ENCODE results near the gene DIAPH1. TPM values are rescaled to one million over a fixed set of nuclear protein-coding genes. Genes with fewer than 3 reads are reported as not detected.

The DIAPH1 gene
- total RNA-seq = 44.1 to 56.2 TPM (median 44.9 TPM) in 3 replicates
- long read RNA-seq, partial matches to known transcripts = 9 of 36 reads
- long read RNA-seq, other reads (novel, unspliced or antisense) = 25 of 36 reads

- peaks cover 38% of the 10 kb centered on the region for H3K4me1 Mint-ChIP-seq (ENCODE audit: low read depth)
Measured at GRCh38 chr5:141618804-141619554, at the start of gene DIAPH1. Gene DIAPH1, minus strand, starts transcription at chr5:141619000. Its CDS starts 86 bp downstream, at chr5:141618914.

GRCh38 chr5:141665995-141666940, 47.5 kb upstream of the DIAPH1 start:
- no peaks in the 10 kb centered on the region for H3K9me3 Mint-ChIP-seq (ENCODE audit: low read depth)
- no peaks in the 10 kb centered on the region for H3K27me3 Mint-ChIP-seq (ENCODE audit: low read depth)
- H3K36me3 Mint-ChIP-seq (ENCODE audit: low read depth) = peaks cover 1% of the 10 kb centered on the region
- no peak for TF ChIP-seq CTCF (IDR thresholded peaks at IDR 0.05)
- H3K27ac Mint-ChIP-seq (ENCODE audit: unreplicated experiment) = no peak overlapping the region
- no peak for DNase-seq (ENCODE audit: low spot score)
- no peak overlapping the region for H3K4me3 Mint-ChIP-seq (ENCODE audit: unreplicated experiment)
- no peaks in the 10 kb centered on the region for H3K4me1 Mint-ChIP-seq (ENCODE audit: low read depth)

More at GRCh38 chr5:141618804-141619554, at the start of gene DIAPH1:
- Mint-ChIP-seq H3K27me3 (ENCODE audit: low read depth) (no peaks in the 10 kb centered on the region), H3K27ac (ENCODE audit: unreplicated experiment) (peak within 1 kb of the TSS; percentile 90), H3K36me3 (ENCODE audit: low read depth) (peaks cover 15% of the 10 kb centered on the region), H3K9me3 (ENCODE audit: low read depth) (no peaks in the 10 kb centered on the region), H3K4me3 (ENCODE audit: unreplicated experiment) (peak within 1 kb of the TSS; percentile 89)
- peak; percentile 97 for DNase-seq (ENCODE audit: low spot score)
- peak; percentile 98 for TF ChIP-seq CTCF (IDR thresholded peaks at IDR 0.05)

GRCh38 chr5:141664733-141665461, 46.1 kb upstream of the DIAPH1 start:
- no peaks in the 10 kb centered on the region for H3K9me3 Mint-ChIP-seq (ENCODE audit: low read depth)
- peaks cover 1% of the 10 kb centered on the region for H3K36me3 Mint-ChIP-seq (ENCODE audit: low read depth)
- no peak overlapping the region for H3K27ac Mint-ChIP-seq (ENCODE audit: unreplicated experiment)
- H3K27me3 Mint-ChIP-seq (ENCODE audit: low read depth) = no peaks in the 10 kb centered on the region
- no peak for DNase-seq (ENCODE audit: low spot score)
- TF ChIP-seq CTCF (IDR thresholded peaks at IDR 0.05) = peak; percentile 93
- no peak overlapping the region for H3K4me3 Mint-ChIP-seq (ENCODE audit: unreplicated experiment)
- H3K4me1 Mint-ChIP-seq (ENCODE audit: low read depth) = no peaks in the 10 kb centered on the region

- H3K9me3 Mint-ChIP-seq (ENCODE audit: low read depth) = no peaks in the 10 kb centered on the region
- TF ChIP-seq CTCF (IDR thresholded peaks at IDR 0.05) = no peak
- H3K27me3 Mint-ChIP-seq (ENCODE audit: low read depth) = no peaks in the 10 kb centered on the region
- H3K36me3 Mint-ChIP-seq (ENCODE audit: low read depth) = no peaks in the 10 kb centered on the region
- H3K4me3 Mint-ChIP-seq (ENCODE audit: unreplicated experiment) = no peak overlapping the region
- DNase-seq (ENCODE audit: low spot score) = no peak
- H3K4me1 Mint-ChIP-seq (ENCODE audit: low read depth) = no peaks in the 10 kb centered on the region
- no peak overlapping the region for H3K27ac Mint-ChIP-seq (ENCODE audit: unreplicated experiment)
Measured at GRCh38 chr5:141663506-141663905, 44.7 kb upstream of the DIAPH1 start.
